T-helper 1 cell (primary cell): ENCODE measurements around the gene MOB1B.
"Not testable (repeated sequence)": the region's sequence is repeated elsewhere in the genome, so short reads cannot be mapped to it uniquely, and the experiment has no call there.

Experiments used
- DNase-seq, 5 donors: peaks; one replicate each; pipeline ENCODE4 v3.0.0-alpha.2; 2012 to 2020

MOB1B gene

GRCh38 chr4:71009890-71010588 is 107.9 kb downstream of the MOB1B start:
- DNase-seq: peak in 1 of 5 donors; percentile 55

GRCh38 chr4:71011451-71011850 is 109.3 kb downstream of the MOB1B start:
- DNase-seq: no peak

GRCh38 chr4:71017391-71017790 is 115.2 kb downstream of the MOB1B start:
- not testable (repeated sequence) for DNase-seq

- DNase-seq: no peak
Observed at GRCh38 chr4:71020611-71021010, 118.4 kb downstream of the MOB1B start.

- DNase-seq: no peak
Observed at GRCh38 chr4:71025654-71026053, 123.5 kb downstream of the MOB1B start.

GRCh38 chr4:71026086-71026485 is 123.9 kb downstream of the MOB1B start:
- DNase-seq: no peak

GRCh38 chr4:71027611-71028010 is 125.4 kb downstream of the MOB1B start:
- no peak for DNase-seq

- no peak for DNase-seq
Observed at GRCh38 chr4:71029504-71029903, 127.3 kb downstream of the MOB1B start.

- not testable (repeated sequence) for DNase-seq
Observed at GRCh38 chr4:71032106-71032505, 129.9 kb downstream of the MOB1B start.
